Measurements from ENCODE around the gene PNPLA5.

The PNPLA5 gene

GRCh38 chr22:43843783-43844530 lies 47.9 kb downstream of the PNPLA5 start:
- in situ Hi-C loops (cut with MboI; ENCODE audit: low sequenced_read_pairs) = no loop called here

GRCh38 chr22:43841742-43842141 lies 50.1 kb downstream of the PNPLA5 start:
- in situ Hi-C loops (cut with MboI; ENCODE audit: low sequenced_read_pairs) = no loop called here

DNA sequence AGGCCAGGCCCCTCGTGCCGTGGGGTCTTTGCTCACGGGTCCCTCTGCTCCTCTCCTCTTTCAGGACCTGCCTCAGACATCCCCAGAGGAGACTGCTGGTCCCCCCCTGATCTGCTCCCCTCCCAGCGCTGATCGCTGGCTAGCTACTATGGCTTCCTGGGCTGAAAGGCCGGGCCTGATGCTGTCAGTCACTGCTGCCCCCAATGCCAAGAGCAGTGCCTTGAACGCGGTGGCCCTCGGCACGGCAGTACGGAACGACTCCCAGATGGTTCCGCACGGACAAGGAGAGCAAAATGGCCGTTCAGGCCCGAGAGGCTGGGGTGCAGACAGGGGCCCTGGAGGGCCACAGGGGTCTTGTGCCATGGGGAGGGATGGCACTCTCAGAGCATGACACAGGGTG lies 51.0 kb downstream of the PNPLA5 start:
- in situ Hi-C loops (cut with MboI; ENCODE audit: low sequenced_read_pairs) = no loop called here

- in situ Hi-C loops (cut with MboI; ENCODE audit: low sequenced_read_pairs) = no loop called here
These were observed 51.4 kb downstream of the PNPLA5 start for GRCh38 chr22:43840431-43840830.

DNA sequence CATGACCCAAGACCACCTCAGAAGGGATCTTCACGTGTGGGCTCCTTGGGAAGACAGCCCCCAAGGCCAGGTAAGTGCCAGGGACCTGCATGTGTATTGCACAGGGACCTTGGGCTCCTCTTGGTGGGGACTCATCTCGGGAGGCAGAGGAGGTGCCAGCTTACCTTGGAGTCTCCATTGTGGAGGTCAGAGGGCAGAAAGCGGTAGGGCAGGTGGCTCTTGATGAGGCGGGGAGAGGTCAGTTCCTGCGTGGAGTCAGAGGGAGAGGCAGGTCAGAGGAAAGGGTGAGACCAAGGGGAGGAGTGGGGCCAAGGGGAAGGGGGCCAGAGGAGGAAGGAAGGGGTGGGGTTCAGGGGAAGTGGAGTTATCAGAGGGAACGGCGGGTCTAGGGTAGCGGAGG lies 52.0 kb downstream of the PNPLA5 start:
- in situ Hi-C loops (cut with MboI; ENCODE audit: low sequenced_read_pairs) = no loop called here

DNA sequence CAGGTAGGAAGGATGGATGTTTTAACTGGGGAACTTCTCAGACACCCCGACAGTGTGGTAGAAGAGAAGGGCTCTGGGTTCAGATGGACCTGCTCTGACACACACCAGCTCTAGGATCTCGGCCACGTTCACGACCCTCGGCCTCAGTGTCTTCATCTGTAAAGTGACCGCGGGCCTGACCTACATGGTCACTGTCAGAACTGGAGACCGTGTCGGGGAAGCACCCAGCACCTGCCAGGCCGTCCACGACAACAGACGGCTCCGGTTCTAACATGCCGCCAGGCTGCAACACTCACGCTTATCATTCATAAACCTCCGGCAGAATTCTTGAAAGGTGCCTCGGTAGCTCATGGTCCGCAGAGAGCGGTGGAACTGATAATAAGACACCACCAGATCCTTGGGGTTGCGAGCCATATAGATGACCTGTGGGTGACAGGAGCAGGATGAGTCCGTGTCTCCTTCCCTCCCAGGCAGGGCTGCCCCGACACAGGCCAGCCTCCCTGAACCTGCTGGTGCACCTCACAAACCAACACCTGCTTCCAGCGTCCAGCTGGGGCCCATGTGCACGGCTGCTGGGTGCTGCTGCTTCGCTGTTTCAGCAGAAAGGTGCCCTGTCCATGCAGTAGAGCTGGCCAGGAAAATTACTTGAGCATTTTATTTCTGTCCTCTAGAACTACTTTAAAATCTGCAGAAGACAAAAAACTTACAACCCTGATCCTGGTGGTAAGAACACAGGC lies 53.1 kb downstream of the PNPLA5 start:
- in situ Hi-C loops (cut with MboI; ENCODE audit: low sequenced_read_pairs) = no loop called here

- in situ Hi-C loops (cut with MboI; ENCODE audit: low sequenced_read_pairs) = no loop called here
These were observed 53.7 kb downstream of the PNPLA5 start for GRCh38 chr22:43838161-43838560.

DNA sequence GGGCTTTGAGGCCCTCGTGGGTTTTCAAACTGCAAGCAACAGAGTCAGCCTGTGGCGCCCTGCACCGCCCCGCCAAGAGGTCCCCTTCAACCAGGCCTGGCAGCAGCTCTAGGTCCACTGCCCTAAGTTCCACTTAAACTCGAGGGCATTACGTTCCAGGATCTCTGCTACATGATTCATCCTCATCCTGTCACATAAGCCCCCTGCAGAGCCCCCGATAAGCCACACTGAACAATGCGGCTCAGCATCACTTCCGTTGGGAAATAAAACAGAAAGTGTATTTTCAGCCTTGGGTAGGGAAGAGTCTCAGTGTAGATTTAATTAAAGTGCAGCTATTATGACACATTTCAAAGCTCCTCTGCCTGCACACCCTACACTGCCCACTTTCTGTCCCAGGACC lies 54.1 kb downstream of the PNPLA5 start:
- in situ Hi-C loops (cut with MboI; ENCODE audit: low sequenced_read_pairs) = no loop called here

DNA sequence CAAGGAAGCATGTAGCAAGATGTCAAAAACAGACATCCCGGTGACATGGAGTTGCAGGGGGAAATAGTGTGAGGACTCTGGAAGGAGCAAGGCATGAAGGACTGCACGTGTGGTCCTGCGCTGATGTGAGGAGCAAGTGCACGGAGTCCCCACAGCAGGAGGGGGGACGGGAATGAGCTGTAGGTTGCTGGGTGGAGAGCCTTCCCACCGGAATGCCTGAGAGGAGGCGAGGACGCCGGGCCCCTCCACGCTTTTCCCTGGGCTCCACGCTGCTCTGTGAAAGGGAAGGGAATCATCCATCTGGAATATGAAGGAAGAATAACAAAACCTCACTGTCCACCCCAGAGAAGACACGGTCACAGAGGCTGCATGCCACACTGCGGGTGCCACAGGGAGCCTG lies 56.1 kb downstream of the PNPLA5 start:
- in situ Hi-C loops (cut with MboI; ENCODE audit: low sequenced_read_pairs) = no loop called here

DNA sequence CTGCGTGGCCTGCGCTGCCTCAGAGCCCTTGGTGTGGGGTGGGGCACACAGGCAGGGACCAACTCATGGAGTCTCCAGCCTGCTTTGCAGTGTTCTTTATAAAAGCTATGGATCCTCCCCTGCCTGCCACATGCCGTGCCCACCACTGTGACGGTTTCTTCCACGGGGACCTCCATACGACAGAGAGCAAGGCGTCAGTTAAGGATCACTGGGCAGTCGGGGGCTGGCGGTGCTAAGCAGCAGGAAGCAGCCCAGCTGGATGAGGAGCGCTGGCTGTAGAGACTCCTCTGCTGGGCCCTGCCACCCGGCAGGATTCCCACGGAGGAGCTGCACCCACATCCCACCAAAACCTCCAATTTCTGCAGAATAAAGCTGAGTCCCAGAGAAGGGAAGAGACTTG lies 56.6 kb downstream of the PNPLA5 start:
- in situ Hi-C loops (cut with MboI; ENCODE audit: low sequenced_read_pairs) = no loop called here

GRCh38 chr22:43833286-43834240 lies 58.2 kb downstream of the PNPLA5 start:
- in situ Hi-C loops (cut with MboI; ENCODE audit: low sequenced_read_pairs) = no loop called here

- in situ Hi-C loops (cut with MboI; ENCODE audit: low sequenced_read_pairs) = no loop called here
These were observed 59.2 kb downstream of the PNPLA5 start for GRCh38 chr22:43832393-43833265.

DNA sequence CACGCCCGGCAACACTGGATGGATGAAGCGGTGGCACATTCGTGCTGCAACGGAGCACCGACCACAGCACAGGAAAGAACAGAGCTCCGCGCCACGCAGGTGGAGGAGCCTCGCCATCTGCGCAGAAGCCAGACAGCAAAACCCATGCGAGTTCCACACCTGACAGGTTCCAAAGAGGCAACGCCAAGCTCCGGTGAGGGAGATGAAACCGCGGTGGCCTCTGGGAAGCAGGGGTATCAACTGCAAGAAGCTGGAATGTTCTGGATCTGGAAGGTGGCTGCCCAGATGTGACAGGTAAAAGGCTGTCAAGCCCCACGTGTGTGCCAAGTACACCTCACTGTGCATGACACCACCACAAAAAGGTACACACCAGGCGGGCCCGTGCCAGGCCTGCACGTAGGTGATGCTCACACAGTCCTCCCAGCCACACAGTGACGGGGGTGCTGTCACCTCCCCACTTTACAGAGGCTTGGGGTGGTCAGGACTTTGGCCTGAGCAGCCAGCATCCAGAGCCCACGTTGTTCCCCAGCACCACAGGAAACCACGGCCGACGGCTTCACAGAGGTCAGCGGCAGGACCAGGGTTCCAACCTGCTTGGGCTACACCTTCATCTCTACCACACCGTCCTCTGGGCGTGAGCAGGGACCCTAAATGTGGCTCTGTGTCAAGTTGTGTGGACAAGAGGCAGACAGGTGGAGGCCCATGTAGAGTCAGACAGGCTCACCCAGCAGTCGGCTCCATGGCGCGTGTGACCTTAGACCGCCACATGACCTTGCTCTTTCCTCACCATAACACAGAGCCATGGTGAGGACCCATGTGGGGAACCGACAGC lies 60.0 kb downstream of the PNPLA5 start:
- in situ Hi-C loops (cut with MboI; ENCODE audit: low sequenced_read_pairs) = no loop called here

- in situ Hi-C loops (cut with MboI; ENCODE audit: low sequenced_read_pairs) = no loop called here
These were observed 60.8 kb downstream of the PNPLA5 start for GRCh38 chr22:43830931-43831560.

GRCh38 chr22:43829904-43830851 lies 61.6 kb downstream of the PNPLA5 start:
- in situ Hi-C loops (cut with MboI; ENCODE audit: low sequenced_read_pairs) = no loop called here
